Activated B cell treated with CpG ODN at 0.5 μM for 24 hours (primary cell): Measurements from ENCODE around the gene SH2D7. TPM values are rescaled to one million over a fixed set of nuclear protein-coding genes. Genes with fewer than 3 reads are reported as not detected.
A peak's percentile ranks its signal among the peaks of the same experiment; 100 is the strongest.

Experiments used
- ATAC-seq: fragments of 200-7000 bp; cut with Tn5 transposase; one replicate; pipeline ENCODE4 v1.10.0; 2021; ENCODE audit warnings: low read depth, mild to moderate bottlenecking, moderate library complexity
- CTCF ChIA-PET: fragments of 350-600 bp; sonication (Branson Sonifier 250); formaldehyde crosslinking; loops from one replicate; lab custom pipeline; 2021; ENCODE audit warnings: antibody characterized with exemption; lab: Charles Lee
- POLR2A ChIA-PET: fragments of 350-600 bp; sonication (Branson Sonifier 250); formaldehyde crosslinking; loops from one replicate; lab custom pipeline; 2021; ENCODE audit warnings: antibody characterized with exemption; lab: Charles Lee
- DNase-seq: peaks from one replicate; pipeline ENCODE4 v3.0.0; 2022
- H3K27ac Mint-ChIP-seq: one replicate; pipeline ENCODE4 v1.8.0; 2020; ENCODE audit warnings: mixed read lengths
- H3K27me3 Mint-ChIP-seq: one replicate; pipeline ENCODE4 v1.8.0; 2021; ENCODE audit warnings: mixed read lengths
- H3K36me3 Mint-ChIP-seq: one replicate; pipeline ENCODE4 v1.8.0; 2021; ENCODE audit warnings: low read depth, mixed read lengths
- H3K4me1 Mint-ChIP-seq: one replicate; pipeline ENCODE4 v1.8.0; 2021; ENCODE audit warnings: mixed read lengths
- H3K4me3 Mint-ChIP-seq: one replicate; pipeline ENCODE4 v1.8.0; 2020; ENCODE audit warnings: mild to moderate bottlenecking, mixed read lengths
- H3K9me3 Mint-ChIP-seq: one replicate; pipeline ENCODE4 v1.8.0; 2020; ENCODE audit warnings: mixed read lengths
- CTCF ChIP-seq: fragments of 200-600 bp; IDR thresholded peaks from one replicate; pipeline ENCODE4 v1.8.0; 2022; ENCODE audit warnings: antibody characterized with exemption, mild to moderate bottlenecking
- intact Hi-C: fragments of 100-400 bp; cut with micrococcal nuclease; formaldehyde crosslinking; loops from one replicate; pipeline ENCODE4 v1.15.1; 2024
- total RNA-seq: library from RNA; stranded (reverse); gene quantifications from 2 replicates; pipeline ENCODE4 v1.2.3, GENCODE V29; 2022

Gene SH2D7
- total RNA-seq, 1 donor from 2014 or later, result not detected

GRCh38 chr15:78054966-78055365, 37.4 kb upstream of the SH2D7 start:
- POLR2A ChIA-PET, result no interaction called here
- Mint-ChIP-seq H3K27me3 (no peaks in the 10 kb centered on the region), H3K4me3 (no peak overlapping the region), H3K9me3 (no peaks in the 10 kb centered on the region), H3K36me3 (peaks cover 13% of the 10 kb centered on the region), H3K27ac (peak overlapping the region; percentile 79), H3K4me1 (peaks cover 79% of the 10 kb centered on the region)
- ATAC-seq (no peak), DNase-seq (no peak)
- CTCF ChIA-PET, result no interaction called here
- TF ChIP-seq CTCF, result no peak
- intact Hi-C loops, result loop anchor here (5.0 kb wide), 2 partner anchors 32 to 38 kb away; no protein-coding TSS in a partner anchor

- Mint-ChIP-seq H3K9me3 (no peaks in the 10 kb centered on the region), H3K4me3 (peak overlapping the region; percentile 52), H3K27me3 (no peaks in the 10 kb centered on the region), H3K4me1 (peaks cover 76% of the 10 kb centered on the region), H3K27ac (peak overlapping the region; percentile 79), H3K36me3 (peaks cover 13% of the 10 kb centered on the region)
- ChIA-PET POLR2A (interaction anchor here (0.7 to 1.5 kb wide), 3 partner anchors 12 to 895 kb away, joined by 3 to 6 read pairs (median 4); no protein-coding TSS in a partner anchor), CTCF (interaction anchor here (0.6 to 1.8 kb wide), 3 partner anchors 11 to 52 kb away, joined by 3 to 5 read pairs (median 3); no protein-coding TSS in a partner anchor)
- intact Hi-C loops, result loop anchor here (2.0 kb wide), 2 partner anchors 17 to 21 kb away; no protein-coding TSS in a partner anchor
- DNase-seq (no peak), ATAC-seq (no peak)
- TF ChIP-seq CTCF, result no peak
Measured at GRCh38 chr15:78055919-78056713, 36.2 kb upstream of the SH2D7 start.

GRCh38 chr15:78056714-78057269, 35.6 kb upstream of the SH2D7 start:
- peaks cover 13% of the 10 kb centered on the region for H3K36me3 Mint-ChIP-seq
- no peaks in the 10 kb centered on the region for H3K27me3 Mint-ChIP-seq
- peak overlapping the region; percentile 52 for H3K4me3 Mint-ChIP-seq
- ChIA-PET POLR2A (interaction anchor here (0.7 to 1.5 kb wide), 3 partner anchors 12 to 895 kb away, joined by 3 to 6 read pairs (median 4); no protein-coding TSS in a partner anchor), CTCF (interaction anchor here (0.6 to 1.8 kb wide), 3 partner anchors 11 to 51 kb away, joined by 3 to 5 read pairs (median 3); no protein-coding TSS in a partner anchor)
- peak; percentile 88 for ATAC-seq
- H3K27ac Mint-ChIP-seq, result peak overlapping the region; percentile 79
- peak; percentile 42 for DNase-seq
- intact Hi-C loops, result loop anchor here (1.0 to 2.0 kb wide), 3 partner anchors 10 to 22 kb away; no protein-coding TSS in a partner anchor
- H3K4me1 Mint-ChIP-seq, result peaks cover 74% of the 10 kb centered on the region
- no peaks in the 10 kb centered on the region for H3K9me3 Mint-ChIP-seq
- no peak for TF ChIP-seq CTCF

- DNase-seq (no peak), ATAC-seq (no peak)
- intact Hi-C loops, result loop anchor here (1.0 to 2.0 kb wide), 3 partner anchors 8 to 23 kb away; no protein-coding TSS in a partner anchor
Measured at GRCh38 chr15:78057803-78058202, 34.6 kb upstream of the SH2D7 start.

More at GRCh38 chr15:78057803-78058202, 34.6 kb upstream of the SH2D7 start:
- peaks cover 72% of the 10 kb centered on the region for H3K4me1 Mint-ChIP-seq
- ChIA-PET POLR2A (interaction anchor here (0.5 kb wide), 1 partner anchor 38 kb away, joined by 5 read pairs; no protein-coding TSS in a partner anchor), CTCF (interaction anchor here (1.8 kb wide), 1 partner anchor 50 kb away, joined by 5 read pairs; no protein-coding TSS in a partner anchor)
- peak overlapping the region; percentile 79 for H3K27ac Mint-ChIP-seq
- H3K27me3 Mint-ChIP-seq, result no peaks in the 10 kb centered on the region
- no peak overlapping the region for H3K4me3 Mint-ChIP-seq
- no peaks in the 10 kb centered on the region for H3K9me3 Mint-ChIP-seq
- peaks cover 10% of the 10 kb centered on the region for H3K36me3 Mint-ChIP-seq
- no peak for TF ChIP-seq CTCF
